Kidney (tissue), 22 donors: ENCODE data around the gene CDC37L1. TPM values are rescaled to one million over a fixed set of nuclear protein-coding genes. Genes with fewer than 3 reads are reported as not detected.
A peak's percentile ranks its signal among the peaks of the same experiment; 100 is the strongest.

ENCODE experiments used
- DNase-seq, 5 donors: peaks; one replicate each; pipeline ENCODE4 v3.0.0-alpha.2; 2013 to 2020
- FAIRE-seq: peaks from 2 replicates; lab custom pipeline; 2012; peaks lifted over from hg19 to GRCh38; lab: Jason Lieb, UNC
- H3K27ac ChIP-seq, 2 donors: one replicate each; pipeline ENCODE4 v1.7.0; 2013; ENCODE audit warnings: low read depth in 2 of 2, low read length in 2 of 2, inconsistent platforms in 1 of 2
- H3K27me3 ChIP-seq: one replicate; pipeline ENCODE4 v1.7.1; 2013; ENCODE audit warnings: low read length, inconsistent platforms; ENCODE audit not compliant: control insufficient read depth, insufficient read depth
- H3K36me3 ChIP-seq, 3 donors: one replicate each; pipeline versions ENCODE4 v1.7.0 to v1.7.1; 2013; ENCODE audit warnings: low read length in 3 of 3, control low read depth in 1 of 3, inconsistent platforms in 1 of 3; ENCODE audit not compliant: insufficient read depth in 3 of 3, control insufficient read depth in 2 of 3
- H3K4me1 ChIP-seq, 3 donors: one replicate each; pipeline versions ENCODE4 v1.7.0 to v1.7.1; 2013; ENCODE audit warnings: low read length in 3 of 3, inconsistent platforms in 1 of 3, low read depth in 1 of 3; ENCODE audit not compliant: control insufficient read depth in 2 of 3, insufficient read depth in 2 of 3
- H3K4me3 ChIP-seq, 3 donors: one replicate each; pipeline versions ENCODE4 v1.7.0 to v1.8.1; 2013; ENCODE audit warnings: low read length in 3 of 3, control low read depth in 1 of 3, inconsistent platforms in 1 of 3
- H3K9ac ChIP-seq, 3 donors: one replicate each; pipeline versions ENCODE4 v1.7.0 to v1.7.1; 2013; ENCODE audit warnings: low read length in 3 of 3, control low read depth in 1 of 3, inconsistent platforms in 1 of 3
- H3K9me3 ChIP-seq, 3 donors: one replicate each; pipeline versions ENCODE4 v1.7.0 to v1.7.1; 2013; ENCODE audit warnings: low read length in 3 of 3, control low read depth in 1 of 3, inconsistent platforms in 1 of 3; ENCODE audit not compliant: control insufficient read depth in 2 of 3, insufficient read depth in 1 of 3
- CTCF ChIP-seq: IDR thresholded peaks from 3 replicates; pipeline ENCODE4 v1.5.1; 2012; ENCODE audit warnings: mild to moderate bottlenecking, moderate library complexity, borderline replicate concordance; ENCODE audit not compliant: insufficient read depth; ENCODE audit errors: extremely low read depth
- intact Hi-C: fragments of 100-400 bp; cut with DNase I; formaldehyde crosslinking; loops from one replicate; pipeline ENCODE4 v1.11.1; 2022
- long read RNA-seq, 10 donors: library from polyadenylated mRNA in 1 of 10; unstranded in 1 of 10; transcript quantifications; one replicate each; pipeline ENCODE4 v2.0.0 and lab custom pipeline, GENCODE V29; 2021 to 2026
- polyA plus RNA-seq: library from polyadenylated mRNA; stranded (reverse); fragments of 350-450 nt; fragmentation: Illumina TruSeq; extraction: RNeasy Lipid Tissue Mini Kit (QIAGEN cat#74804); gene quantifications from one replicate; pipeline ENCODE4 v1.2.3, GENCODE V29; 2014; ENCODE audit warnings: low read depth, low replicate concordance; ENCODE audit not compliant: insufficient read depth
- total RNA-seq: library from RNA; stranded (reverse); fragmentation: NEBNext Ultra II Directional; extraction: Animal tissue kit (Norgen Biotek cat#: 25700); gene quantifications from one replicate; pipeline ENCODE4 v1.2.1, GENCODE V29; 2021
- donor health status: control.
- donor health status: control.
- donor health status: control.
- donor health status: control.
- donor health status: control.
- donor health status: DM: yes; HTN: yes; CAD: no.
- donor health status: Normal renal cell carcinoma (clear cell type).

The CDC37L1 gene
- total RNA-seq (24.7 TPM), polyA plus RNA-seq (16.9 TPM)
- long read RNA-seq, donor 1, partial matches to known transcripts, result 0 of 5 reads
- long read RNA-seq, donor 1, other reads (novel, unspliced or antisense), result 0 of 5 reads
- long read RNA-seq, donor 2, partial matches to known transcripts, result 0 of 2 reads
- long read RNA-seq, donor 2, other reads (novel, unspliced or antisense), result 0 of 2 reads
- long read RNA-seq, donor 3, transcript CDC37L1-201 (7 exons, 3,502 nt), result major isoform, 7 of 93 reads
- long read RNA-seq, donor 3, partial matches to known transcripts, result 28 of 93 reads
- long read RNA-seq, donor 3, other reads (novel, unspliced or antisense), result 54 of 93 reads
- long read RNA-seq, donor 4, partial matches to known transcripts, result 0 of 8 reads
- long read RNA-seq, donor 4, other reads (novel, unspliced or antisense), result 0 of 8 reads
- long read RNA-seq, donor 5, partial matches to known transcripts, result 0 of 1 reads
- long read RNA-seq, donor 5, other reads (novel, unspliced or antisense), result 0 of 1 reads
- long read RNA-seq, donor 6, transcript CDC37L1-201 (7 exons, 3,502 nt), result major isoform, 6 of 8 reads
- long read RNA-seq, donor 6, partial matches to known transcripts, result 0 of 8 reads
- long read RNA-seq, donor 6, other reads (novel, unspliced or antisense), result 0 of 8 reads
- long read RNA-seq, donor 7, transcript CDC37L1-201 (7 exons, 3,502 nt), result major isoform, 31 of 35 reads
- long read RNA-seq, donor 7, partial matches to known transcripts, result 3 of 35 reads
- long read RNA-seq, donor 7, other reads (novel, unspliced or antisense), result 1 of 35 reads
- long read RNA-seq, donor 8, transcript CDC37L1-201 (7 exons, 3,502 nt), result major isoform, 6 of 9 reads
- long read RNA-seq, donor 8, partial matches to known transcripts, result 0 of 9 reads
- long read RNA-seq, donor 8, other reads (novel, unspliced or antisense), result 0 of 9 reads
- long read RNA-seq, donor 9, partial matches to known transcripts, result 0 of 2 reads
- long read RNA-seq, donor 9, other reads (novel, unspliced or antisense), result 0 of 2 reads
- long read RNA-seq, donor 10, transcript CDC37L1-201 (7 exons, 3,502 nt), result major isoform, 6 of 7 reads
- long read RNA-seq, donor 10, partial matches to known transcripts, result 0 of 7 reads
- long read RNA-seq, donor 10, other reads (novel, unspliced or antisense), result 0 of 7 reads

DNA sequence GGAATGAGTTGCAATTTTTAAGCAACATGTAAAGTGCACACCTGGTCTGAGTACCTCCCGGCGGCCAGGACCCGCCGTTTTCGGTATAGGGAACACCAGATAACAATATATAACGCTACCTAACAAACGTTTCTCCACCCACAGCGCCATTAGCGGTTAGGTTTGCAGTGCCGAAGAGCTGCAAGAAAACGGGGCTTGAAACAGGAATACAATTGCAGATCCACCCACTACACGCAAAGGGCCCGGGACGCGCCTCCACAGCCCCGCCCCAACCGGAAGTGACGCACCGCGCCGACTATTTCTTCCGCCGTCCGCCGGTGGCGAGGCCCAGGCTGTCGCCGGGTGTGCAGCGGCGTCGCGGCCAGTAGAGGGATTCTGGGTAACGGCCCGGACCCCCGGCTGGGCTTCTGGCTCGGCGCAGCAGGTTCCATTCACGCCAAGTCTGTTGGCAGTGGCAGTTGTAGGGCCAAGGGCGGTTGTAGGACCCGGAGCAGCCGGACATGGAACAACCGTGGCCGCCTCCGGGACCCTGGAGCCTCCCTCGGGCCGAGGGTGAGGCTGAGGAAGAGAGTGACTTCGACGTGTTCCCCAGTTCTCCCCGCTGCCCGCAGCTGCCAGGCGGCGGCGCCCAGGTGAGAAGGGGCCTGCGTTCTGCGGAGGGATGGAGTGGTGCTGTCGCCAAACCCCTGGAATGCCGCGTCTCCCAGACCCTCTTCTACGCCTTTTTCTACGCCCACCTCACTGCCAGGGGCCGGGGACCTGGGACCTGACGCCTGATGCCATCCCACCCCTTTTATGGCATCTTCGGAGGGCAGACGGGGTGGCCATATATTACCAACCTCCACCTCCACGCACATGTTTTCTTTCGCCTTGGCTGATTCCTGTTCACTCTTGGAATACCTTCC is at the start of gene CDC37L1:
TSS of gene CDC37L1 (plus strand) at position 302 of the 905 bp plus-strand sequence. CDS start at position 501, 199 bp downstream.
- Histone ChIP-seq H3K9ac (peak within 1 kb of the TSS; percentile 93 to 97 (median 96)), H3K4me1 (peaks cover 10 to 17% (median 11%) of the 10 kb centered on the region in 3 donors), H3K27me3 (no peaks in the 10 kb centered on the region), H3K27ac (peak within 1 kb of the TSS; percentile 96 to 97), H3K36me3 (no peaks in the 10 kb centered on the region), H3K9me3 (no peaks in the 10 kb centered on the region), H3K4me3 (peak within 1 kb of the TSS; percentile 74 to 98 (median 91))
- peak; percentile 45 for TF ChIP-seq CTCF
- DNase-seq, result peak; percentile 99
- intact Hi-C loops, result no loop called here
- peak; percentile 71 for FAIRE-seq

GRCh38 chr9:4630836-4631235 is 48.5 kb upstream of the CDC37L1 start:
- no peak for DNase-seq
- Histone ChIP-seq H3K27ac (no peak overlapping the region), H3K9ac (no peak overlapping the region), H3K9me3 (no peaks in the 10 kb centered on the region), H3K4me1 (no peaks in the 10 kb centered on the region), H3K27me3 (no peaks in the 10 kb centered on the region), H3K36me3 (no peaks in the 10 kb centered on the region), H3K4me3 (no peak overlapping the region)
- intact Hi-C loops, result no loop called here
- no peak for TF ChIP-seq CTCF
- FAIRE-seq, result no peak

- intact Hi-C loops, result no loop called here
These were observed 40.4 kb upstream of the CDC37L1 start for GRCh38 chr9:4638968-4639367.

More at GRCh38 chr9:4638968-4639367, 40.4 kb upstream of the CDC37L1 start:
- TF ChIP-seq CTCF, result no peak
- Histone ChIP-seq H3K9ac (no peak overlapping the region), H3K4me3 (no peak overlapping the region), H3K27ac (no peak overlapping the region), H3K36me3 (no peaks in the 10 kb centered on the region), H3K27me3 (no peaks in the 10 kb centered on the region), H3K9me3 (no peaks in the 10 kb centered on the region), H3K4me1 (no peaks in the 10 kb centered on the region)
- DNase-seq (no peak), FAIRE-seq (no peak)
